Endothelial cell of umbilical vein (primary cell): ENCODE measurements around the gene VWA1. TPM values are rescaled to one million over a fixed set of nuclear protein-coding genes. Genes with fewer than 3 reads are reported as not detected.

Source experiments
- BruUV-seq: library from RNA; stranded (reverse); fragments of 400-500 nt; replicated peaks from 2 replicates; lab custom pipeline; 2021; lab: Mats Ljungman, UMichigan
- CTCF ChIA-PET: fragments of 300-600, 350-600 bp; sonication (Branson Sonifier 250); formaldehyde crosslinking; loops from one replicate; lab custom pipeline; 2021; ENCODE audit warnings: antibody characterized with exemption, inconsistent platforms; lab: Charles Lee
- POLR2A ChIA-PET: fragments of 300-600, 350-600 bp; sonication (Branson Sonifier 250); formaldehyde crosslinking; loops from one replicate; lab custom pipeline; 2021; ENCODE audit warnings: antibody characterized with exemption, inconsistent platforms; lab: Charles Lee
- DNase-seq: peaks from one replicate; pipeline ENCODE4 v3.0.0-alpha.2; 2011; ENCODE audit warnings: low read depth, low spot score
- FAIRE-seq: peaks from 2 replicates; lab custom pipeline; 2011; peaks lifted over from hg19 to GRCh38; lab: Jason Lieb, UNC
- H2AFZ ChIP-seq: 2 replicates; pipeline ENCODE4 v1.6.0; 2012; ENCODE audit warnings: low read depth, low read length, control low read depth, inconsistent platforms
- H3K27ac ChIP-seq: 2 replicates; pipeline ENCODE4 v1.5.1; 2011; ENCODE audit warnings: low read depth, mild to moderate bottlenecking, control low read depth, low read length, moderate library complexity; ENCODE audit not compliant: insufficient read depth
- H3K27me3 ChIP-seq, 2 experiments: 2 replicates each; pipeline versions ENCODE4 v1.6.0 to v1.6.1; 2011; ENCODE audit warnings: low read length in 2 of 2, mixed read lengths in 1 of 2; ENCODE audit not compliant: control insufficient read depth in 2 of 2, insufficient read depth in 2 of 2
- H3K36me3 ChIP-seq, 2 experiments: 2 replicates in 1 of 2; 3 replicates in 1 of 2; pipeline ENCODE4 v1.5.1; 2011; ENCODE audit warnings: low read length in 2 of 2, mild to moderate bottlenecking in 1 of 2, moderate library complexity in 1 of 2; ENCODE audit not compliant: control insufficient read depth in 2 of 2, insufficient read depth in 2 of 2; ENCODE audit errors: extremely low read depth in 1 of 2
- H3K4me1 ChIP-seq: 3 replicates; pipeline ENCODE4 v1.5.1; 2011; ENCODE audit warnings: mild to moderate bottlenecking, low read length; ENCODE audit not compliant: control insufficient read depth, insufficient read depth; ENCODE audit errors: extremely low read depth
- H3K4me2 ChIP-seq: 2 replicates; pipeline ENCODE4 v1.6.1; 2011; ENCODE audit warnings: low read length, control low read depth, mixed read lengths; ENCODE audit not compliant: insufficient read depth
- H3K4me3 ChIP-seq, 3 experiments: fragments of 200-600 bp in 1 of 3; sonication (generic), shearing (Covaris generic) in 1 of 3; replicated peaks in 1 of 3; 2 replicates each; pipeline ENCODE4 v1.5.1; 2011 to 2016; ENCODE audit warnings: control low read depth in 3 of 3, low read length in 3 of 3, mild to moderate bottlenecking in 2 of 3, inconsistent platforms in 1 of 3, low read depth in 1 of 3, moderate library complexity in 1 of 3; ENCODE audit not compliant: insufficient read depth in 1 of 3
- H3K79me2 ChIP-seq: 2 replicates; pipeline ENCODE4 v1.6.0; 2012; ENCODE audit warnings: low read length, inconsistent platforms; ENCODE audit not compliant: control insufficient read depth, insufficient read depth
- H3K9ac ChIP-seq: replicated peaks from 2 replicates; pipeline ENCODE3; 2011; ENCODE audit warnings: low read length, control low read depth; ENCODE audit not compliant: insufficient read depth; ENCODE audit errors: extremely low read depth
- H3K9me1 ChIP-seq: replicated peaks from 3 replicates; pipeline ENCODE4 v1.6.0; 2011; ENCODE audit warnings: mild to moderate bottlenecking, low read length; ENCODE audit not compliant: control insufficient read depth, insufficient read depth; ENCODE audit errors: extremely low read depth
- H3K9me3 ChIP-seq: replicated peaks from 2 replicates; pipeline ENCODE4 v1.5.1; 2012; ENCODE audit warnings: low read length, inconsistent platforms; ENCODE audit not compliant: control insufficient read depth, insufficient read depth
- H4K20me1 ChIP-seq: replicated peaks from 2 replicates; pipeline ENCODE3; 2011; ENCODE audit warnings: mild to moderate bottlenecking, low read length; ENCODE audit not compliant: control insufficient read depth, insufficient read depth; ENCODE audit errors: extremely low read depth
- CTCF ChIP-seq, 2 donors: IDR thresholded peaks; 1 replicate in 1 of 2; 2 replicates in 1 of 2; pipeline ENCODE4 v1.5.1; 2011; ENCODE audit warnings: low read length in 2 of 2, mild to moderate bottlenecking in 2 of 2, moderate library complexity in 2 of 2, control low read depth in 1 of 2, inconsistent platforms in 1 of 2, low read depth in 1 of 2; ENCODE audit not compliant: insufficient read depth in 1 of 2; ENCODE audit errors: extremely low read depth in 1 of 2
- EZH2 ChIP-seq: IDR thresholded peaks from 2 replicates; pipeline ENCODE4 v1.6.1; 2012; ENCODE audit warnings: borderline replicate concordance, low read depth, mild to moderate bottlenecking, moderate library complexity, low read length, inconsistent platforms; ENCODE audit not compliant: severe bottlenecking
- FOS ChIP-seq: IDR thresholded peaks from 2 replicates; pipeline ENCODE4 v1.6.1; 2011; ENCODE audit warnings: mild to moderate bottlenecking, low read length, moderate library complexity, borderline replicate concordance; ENCODE audit not compliant: insufficient read depth
- GATA2 ChIP-seq: IDR thresholded peaks from 2 replicates; pipeline ENCODE4 v1.7.0; 2011; ENCODE audit warnings: low read depth, mild to moderate bottlenecking, moderate library complexity, mixed read lengths, low read length; ENCODE audit not compliant: insufficient read length, insufficient read depth
- JUN ChIP-seq: IDR thresholded peaks from 2 replicates; pipeline ENCODE4 v1.6.1; 2011; ENCODE audit warnings: borderline replicate concordance, low read depth; ENCODE audit not compliant: insufficient read length, insufficient read depth
- MYC ChIP-seq: IDR thresholded peaks from one replicate; pipeline ENCODE4 v1.6.1; 2011; ENCODE audit warnings: mild to moderate bottlenecking, low read depth, low read length
- POLR2A ChIP-seq: IDR thresholded peaks from 2 replicates; pipeline ENCODE4 v1.6.1; 2012; ENCODE audit warnings: low read depth, mild to moderate bottlenecking, control low read depth, low read length
- POLR2AphosphoS5 ChIP-seq: IDR thresholded peaks from 2 replicates; pipeline ENCODE4 v1.6.1; 2012; ENCODE audit warnings: low read depth, mild to moderate bottlenecking, control low read depth, low read length, moderate library complexity; ENCODE audit not compliant: insufficient read depth
- dilution Hi-C: fragments of 300-500 bp; cut with MboI; formaldehyde crosslinking; loops from one replicate; pipeline ENCODE4 v1.15.0; 2019; ENCODE audit warnings: low sequenced_read_pairs; ENCODE audit not compliant: extremely low pct_ligation_motif_present
- intact Hi-C: fragments of 100-400 bp; cut with micrococcal nuclease; formaldehyde crosslinking; loops from one replicate; pipeline ENCODE4 v1.10.0; 2022
- polyA plus RNA-seq, 4 experiments: library from polyadenylated mRNA; depleted of rRNA in 3 of 4; stranded (reverse) in 3 of 4; unstranded in 1 of 4; fragments of >200 nt; gene quantifications; 2 replicates each; pipeline versions ENCODE4 v1.2.1 to v1.2.3, GENCODE V29; 2011 to 2012; ENCODE audit warnings: missing spikeins in 1 of 4
- total RNA-seq: library from RNA; stranded (reverse); gene quantifications from 2 replicates; pipeline ENCODE4 v1.2.3, GENCODE V29; 2021
- TF ChIP-seq, protein P1 (sequence below): IDR thresholded peaks from 2 replicates; pipeline ENCODE4 v1.6.1; 2011; ENCODE audit not compliant: insufficient read depth, insufficient read length

Gene VWA1
- total and polyA plus RNA-seq, 2 donors (not counting 3 experiments of a cell fraction or from before 2014, with no cell fraction given) = 2.0 to 6.1 TPM

GRCh38 chr1:1431845-1432273, 3.6 kb upstream of the VWA1 start:
- H3K4me1 ChIP-seq = peaks cover 19% of the 10 kb centered on the region
- no peaks in the 10 kb centered on the region for H3K27me3 ChIP-seq
- no peak overlapping the region for H3K27ac ChIP-seq
- no peaks in the 10 kb centered on the region for H3K9me3 ChIP-seq
- H4K20me1 ChIP-seq = no peaks in the 10 kb centered on the region
- dilution Hi-C loops (no loop called here), intact Hi-C loops (no loop called here)
- no peaks in the 10 kb centered on the region for H3K9me1 ChIP-seq
- BruUV-seq = no TSS peak
- ChIA-PET POLR2A (no interaction called here), CTCF (interaction anchor here (2.0 kb wide), 1 partner anchor 32 kb away, joined by 11 read pairs; the partner anchor contains the start of gene CCNL2)
- H3K79me2 ChIP-seq = no peaks in the 10 kb centered on the region
- DNase-seq (no peak), FAIRE-seq (no peak)
- TF ChIP-seq POLR2A (no peak), EZH2 (no peak), JUN (no peak), POLR2AphosphoS5 (no peak), MYC (no peak), FOS (no peak), GATA2 (no peak), CTCF (IDR thresholded peaks at IDR 0.05; ENCODE audit: extremely low read depth in 1 of 2, insufficient read depth in 1 of 2, low read depth in 1 of 2, low read length in 2 of 2) (no peak)
- TF ChIP-seq, protein P1, sequence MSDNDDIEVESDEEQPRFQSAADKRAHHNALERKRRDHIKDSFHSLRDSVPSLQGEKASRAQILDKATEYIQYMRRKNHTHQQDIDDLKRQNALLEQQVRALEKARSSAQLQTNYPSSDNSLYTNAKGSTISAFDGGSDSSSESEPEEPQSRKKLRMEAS = no peak
- H2AFZ ChIP-seq = no peak overlapping the region
- no peak overlapping the region for H3K9ac ChIP-seq
- no peak overlapping the region for H3K4me3 ChIP-seq
- no peaks in the 10 kb centered on the region for H3K36me3 ChIP-seq
- no peak overlapping the region for H3K4me2 ChIP-seq
